Measurements from ENCODE around the gene ATG5.

DNA sequence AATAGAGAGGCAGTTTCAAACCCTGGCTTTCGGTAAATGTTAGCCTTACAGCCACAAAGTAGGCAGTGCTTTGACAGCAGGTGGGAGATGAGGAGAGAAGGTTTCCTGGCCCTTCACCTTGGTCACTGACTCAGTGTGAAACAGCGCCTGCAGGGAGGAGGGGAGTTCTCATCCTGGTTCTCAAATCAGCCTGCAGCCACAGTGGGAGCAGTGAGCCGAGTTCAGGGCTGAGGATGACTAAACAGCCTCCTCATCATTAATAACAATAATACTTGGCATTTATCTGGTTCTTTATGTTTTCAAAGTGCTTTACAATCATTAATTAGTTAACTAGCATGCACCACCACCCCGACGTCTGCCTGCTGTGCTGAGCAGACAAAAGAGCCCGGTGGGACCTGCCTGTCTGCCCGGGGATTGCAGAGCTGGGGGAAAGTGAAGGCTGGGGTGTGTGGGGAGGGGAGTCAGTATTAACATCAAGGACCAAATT is 179.8 kb downstream of the ATG5 start:
- TF ChIP-seq, protein P1, sequence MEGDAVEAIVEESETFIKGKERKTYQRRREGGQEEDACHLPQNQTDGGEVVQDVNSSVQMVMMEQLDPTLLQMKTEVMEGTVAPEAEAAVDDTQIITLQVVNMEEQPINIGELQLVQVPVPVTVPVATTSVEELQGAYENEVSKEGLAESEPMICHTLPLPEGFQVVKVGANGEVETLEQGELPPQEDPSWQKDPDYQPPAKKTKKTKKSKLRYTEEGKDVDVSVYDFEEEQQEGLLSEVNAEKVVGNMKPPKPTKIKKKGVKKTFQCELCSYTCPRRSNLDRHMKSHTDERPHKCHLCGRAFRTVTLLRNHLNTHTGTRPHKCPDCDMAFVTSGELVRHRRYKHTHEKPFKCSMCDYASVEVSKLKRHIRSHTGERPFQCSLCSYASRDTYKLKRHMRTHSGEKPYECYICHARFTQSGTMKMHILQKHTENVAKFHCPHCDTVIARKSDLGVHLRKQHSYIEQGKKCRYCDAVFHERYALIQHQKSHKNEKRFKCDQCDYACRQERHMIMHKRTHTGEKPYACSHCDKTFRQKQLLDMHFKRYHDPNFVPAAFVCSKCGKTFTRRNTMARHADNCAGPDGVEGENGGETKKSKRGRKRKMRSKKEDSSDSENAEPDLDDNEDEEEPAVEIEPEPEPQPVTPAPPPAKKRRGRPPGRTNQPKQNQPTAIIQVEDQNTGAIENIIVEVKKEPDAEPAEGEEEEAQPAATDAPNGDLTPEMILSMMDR (IDR thresholded peaks at IDR 0.05; ENCODE audit: insufficient read depth, low read depth, low read length), result no peak
- no peak for TF ChIP-seq EZH2 (IDR thresholded peaks at IDR 0.05; ENCODE audit: insufficient read depth, low read length)
